OCI-LY7 (cell line): ENCODE measurements around the gene MIS12. TPM values are rescaled to one million over a fixed set of nuclear protein-coding genes. Genes with fewer than 3 reads are reported as not detected.

Experiments used
- BruUV-seq: library from RNA; stranded (reverse); fragments of 400-500 nt; replicated peaks from 2 replicates; lab custom pipeline; 2021; lab: Mats Ljungman, UMichigan
- CTCF ChIA-PET: fragments of 300-600 bp; sonication (Branson Sonifier 250); formaldehyde crosslinking; loops from one replicate; lab custom pipeline; 2022; ENCODE audit warnings: antibody characterized with exemption; ENCODE audit not compliant: unreplicated experiment; lab: Charles Lee
- POLR2A ChIA-PET: fragments of 300-600 bp; sonication (Branson Sonifier 250); formaldehyde crosslinking; loops from one replicate; lab custom pipeline; 2022; ENCODE audit warnings: antibody characterized with exemption; lab: Charles Lee
- DNase-seq: peaks from one replicate; pipeline ENCODE4 v3.0.0-alpha.2; 2015; ENCODE audit warnings: low spot score
- H2AFZ ChIP-seq: fragments of 200-600 bp; sonication (generic), shearing (Covaris generic); 2 replicates; pipeline ENCODE4 v1.6.1; 2014; ENCODE audit warnings: mild to moderate bottlenecking, antibody characterized with exemption, low read length, moderate library complexity
- H3K27ac ChIP-seq: fragments of 200-600 bp; sonication (generic); 2 replicates; pipeline ENCODE4 v1.5.1; 2014; ENCODE audit warnings: mixed run types, low read depth, mild to moderate bottlenecking, moderate library complexity, low read length, inconsistent platforms; ENCODE audit not compliant: poor library complexity, severe bottlenecking
- H3K36me3 ChIP-seq: fragments of 200-600 bp; sonication (generic); 2 replicates; pipeline ENCODE4 v1.6.1; 2014; ENCODE audit warnings: mild to moderate bottlenecking, antibody characterized with exemption, low read length, moderate library complexity, mixed read lengths; ENCODE audit not compliant: insufficient read depth
- H3K4me1 ChIP-seq: fragments of 200-600 bp; sonication (generic); 2 replicates; pipeline ENCODE4 v1.5.1; 2014; ENCODE audit warnings: mild to moderate bottlenecking, low read length; ENCODE audit not compliant: insufficient read depth, poor library complexity, severe bottlenecking
- H3K4me2 ChIP-seq: fragments of 200-600 bp; sonication (generic); 2 replicates; pipeline ENCODE4 v1.6.1; 2014; ENCODE audit warnings: mild to moderate bottlenecking, low read length
- H3K4me3 ChIP-seq: fragments of 200-600 bp; sonication (generic); 2 replicates; pipeline ENCODE4 v1.5.1; 2014; ENCODE audit warnings: mild to moderate bottlenecking, low read depth, low read length; ENCODE audit not compliant: poor library complexity, severe bottlenecking
- H3K79me2 ChIP-seq: fragments of 200-600 bp; sonication (generic); 2 replicates; pipeline ENCODE4 v1.6.1; 2016; ENCODE audit warnings: low read depth, mild to moderate bottlenecking, low read length, moderate library complexity, mixed read lengths; ENCODE audit not compliant: insufficient read depth
- H3K9me2 ChIP-seq: fragments of 200-600 bp; sonication (generic); 2 replicates; pipeline ENCODE4 v1.6.1; 2016; ENCODE audit warnings: mild to moderate bottlenecking, low read length, mixed read lengths; ENCODE audit not compliant: insufficient read depth
- H3K9me3 ChIP-seq: fragments of 200-600 bp; sonication (generic); 2 replicates; pipeline ENCODE4 v1.6.1; 2014; ENCODE audit warnings: mild to moderate bottlenecking, mixed run types, low read length, mixed read lengths
- H4K20me1 ChIP-seq: fragments of 200-600 bp; sonication (generic); 2 replicates; pipeline ENCODE4 v1.6.1; 2014; ENCODE audit warnings: mild to moderate bottlenecking, antibody characterized with exemption, low read length, moderate library complexity, mixed read lengths; ENCODE audit not compliant: insufficient read depth
- EZH2phosphoT487 ChIP-seq: fragments of 200-600 bp; sonication (generic); IDR thresholded peaks from 2 replicates; pipeline ENCODE4 v1.6.1; 2018; ENCODE audit warnings: low read depth, borderline replicate concordance, mild to moderate bottlenecking, mixed run types, antibody characterized with exemption, low read length, moderate library complexity, mixed read lengths
- intact Hi-C: fragments of 100-400 bp; cut with micrococcal nuclease; formaldehyde crosslinking; loops from one replicate; pipeline ENCODE4 v1.10.0; 2022; ENCODE audit not compliant: unreplicated experiment
- total RNA-seq, 2 experiments: library from RNA; depleted of rRNA in 1 of 2; stranded (reverse); fragments of >200 nt in 1 of 2; shearing (Covaris generic) in 1 of 2; gene quantifications; 2 replicates each; pipeline ENCODE4 v1.2.3, GENCODE V29; 2014 to 2022
- TF ChIP-seq, protein P1 (sequence below): fragments of 200-600 bp; sonication (generic); conservative IDR thresholded peaks from 2 replicates; pipeline ENCODE4 v1.5.1; 2014; ENCODE audit warnings: mild to moderate bottlenecking, antibody characterized with exemption, low read length, moderate library complexity, mixed read lengths

MIS12 gene
- total RNA-seq, 2 experiments from 2014 or later, result 26.4 to 35.0 TPM

DNA sequence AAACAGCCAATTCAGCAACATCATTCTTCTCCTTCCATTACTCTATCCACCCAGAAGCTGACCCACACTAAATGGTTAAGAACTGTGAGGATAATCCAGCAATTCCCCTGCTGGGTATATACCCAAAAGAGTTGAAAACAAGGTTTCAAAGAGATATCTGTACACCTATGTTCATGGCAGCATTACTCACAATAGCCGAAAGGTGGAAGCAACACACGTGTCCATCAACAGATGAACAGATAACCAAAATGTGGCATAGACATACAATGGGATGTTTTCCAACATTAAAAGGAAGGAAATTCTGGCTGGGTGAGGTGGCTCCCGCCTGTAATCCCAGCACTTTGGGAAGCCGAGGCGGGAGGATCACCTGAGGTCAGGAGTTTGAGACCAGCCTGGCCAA lies 19.9 kb downstream of the MIS12 start:
- Histone ChIP-seq H3K79me2 (no peaks in the 10 kb centered on the region), H3K36me3 (no peaks in the 10 kb centered on the region), H3K4me3 (no peak overlapping the region), H3K4me2 (no peak overlapping the region), H3K4me1 (no peaks in the 10 kb centered on the region), H2AFZ (no peak overlapping the region), H4K20me1 (no peaks in the 10 kb centered on the region), H3K9me3 (no peaks in the 10 kb centered on the region), H3K27ac (no peak overlapping the region), H3K9me2 (no peaks in the 10 kb centered on the region)
- BruUV-seq, result no TSS peak
- intact Hi-C loops, result no loop called here
- POLR2A ChIA-PET, result no interaction called here
- CTCF ChIA-PET, result no interaction called here
- no peak for DNase-seq
- TF ChIP-seq, protein P1, sequence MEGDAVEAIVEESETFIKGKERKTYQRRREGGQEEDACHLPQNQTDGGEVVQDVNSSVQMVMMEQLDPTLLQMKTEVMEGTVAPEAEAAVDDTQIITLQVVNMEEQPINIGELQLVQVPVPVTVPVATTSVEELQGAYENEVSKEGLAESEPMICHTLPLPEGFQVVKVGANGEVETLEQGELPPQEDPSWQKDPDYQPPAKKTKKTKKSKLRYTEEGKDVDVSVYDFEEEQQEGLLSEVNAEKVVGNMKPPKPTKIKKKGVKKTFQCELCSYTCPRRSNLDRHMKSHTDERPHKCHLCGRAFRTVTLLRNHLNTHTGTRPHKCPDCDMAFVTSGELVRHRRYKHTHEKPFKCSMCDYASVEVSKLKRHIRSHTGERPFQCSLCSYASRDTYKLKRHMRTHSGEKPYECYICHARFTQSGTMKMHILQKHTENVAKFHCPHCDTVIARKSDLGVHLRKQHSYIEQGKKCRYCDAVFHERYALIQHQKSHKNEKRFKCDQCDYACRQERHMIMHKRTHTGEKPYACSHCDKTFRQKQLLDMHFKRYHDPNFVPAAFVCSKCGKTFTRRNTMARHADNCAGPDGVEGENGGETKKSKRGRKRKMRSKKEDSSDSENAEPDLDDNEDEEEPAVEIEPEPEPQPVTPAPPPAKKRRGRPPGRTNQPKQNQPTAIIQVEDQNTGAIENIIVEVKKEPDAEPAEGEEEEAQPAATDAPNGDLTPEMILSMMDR, result no peak
- no peak for TF ChIP-seq EZH2phosphoT487

DNA sequence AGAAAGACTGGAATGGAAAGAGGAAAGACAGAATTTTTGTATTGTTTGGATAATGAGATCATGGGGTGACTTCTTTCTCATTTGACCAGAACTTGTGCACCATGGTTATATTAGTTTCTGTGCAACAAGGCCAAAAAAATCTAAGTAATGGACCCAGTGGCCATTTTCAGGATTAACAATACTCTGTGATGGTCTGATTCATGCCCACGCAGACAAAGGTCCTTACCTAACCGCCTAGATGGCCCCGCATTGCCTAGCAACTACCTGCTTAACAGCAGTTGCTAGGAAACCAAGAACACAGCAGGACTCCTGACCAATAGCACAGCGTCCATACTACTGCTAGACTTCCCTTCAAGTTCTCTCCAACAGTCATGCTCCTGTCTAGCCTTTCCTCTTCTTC lies 22.4 kb downstream of the MIS12 start:
- BruUV-seq, result no TSS peak
- Histone ChIP-seq H3K4me3 (no peak overlapping the region), H3K4me1 (no peaks in the 10 kb centered on the region), H4K20me1 (no peaks in the 10 kb centered on the region), H3K27ac (no peak overlapping the region), H3K79me2 (no peaks in the 10 kb centered on the region), H3K4me2 (no peak overlapping the region), H3K36me3 (no peaks in the 10 kb centered on the region), H3K9me2 (no peaks in the 10 kb centered on the region), H3K9me3 (no peaks in the 10 kb centered on the region), H2AFZ (no peak overlapping the region)
- intact Hi-C loops, result no loop called here
- ChIA-PET CTCF (no interaction called here), POLR2A (no interaction called here)
- no peak for DNase-seq
- TF ChIP-seq, protein P1, result no peak
- TF ChIP-seq EZH2phosphoT487, result no peak

DNA sequence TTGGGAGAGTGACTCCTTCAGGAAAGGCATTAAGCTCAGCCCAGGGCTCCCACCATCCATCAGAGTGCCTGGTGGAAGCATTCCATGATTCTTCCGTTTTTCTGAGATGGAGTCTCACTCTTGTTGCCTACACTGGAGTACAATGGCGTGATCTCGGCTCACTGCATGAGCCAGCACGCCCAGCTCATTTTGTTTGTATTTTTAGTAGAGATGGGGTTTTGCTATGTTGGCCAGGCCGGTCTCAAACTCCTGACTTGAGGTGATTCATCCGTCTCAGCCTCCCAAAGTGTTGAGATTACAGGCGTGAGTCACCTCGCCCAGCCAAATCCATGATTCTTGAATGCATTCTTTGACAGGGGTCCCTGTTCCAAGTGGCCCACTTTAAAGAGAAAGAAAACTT lies 23.1 kb downstream of the MIS12 start:
- Histone ChIP-seq H3K79me2 (no peaks in the 10 kb centered on the region), H4K20me1 (no peaks in the 10 kb centered on the region), H3K36me3 (no peaks in the 10 kb centered on the region), H3K4me2 (no peak overlapping the region), H3K9me3 (no peaks in the 10 kb centered on the region), H2AFZ (no peak overlapping the region), H3K27ac (no peak overlapping the region), H3K4me1 (no peaks in the 10 kb centered on the region), H3K4me3 (no peak overlapping the region), H3K9me2 (no peaks in the 10 kb centered on the region)
- DNase-seq, result no peak
- ChIA-PET POLR2A (no interaction called here), CTCF (no interaction called here)
- BruUV-seq, result no TSS peak
- TF ChIP-seq, protein P1, result no peak
- TF ChIP-seq EZH2phosphoT487, result no peak
- intact Hi-C loops, result no loop called here
